Measurements from ENCODE around the gene GRAP2. TPM values are rescaled to one million over a fixed set of nuclear protein-coding genes. Genes with fewer than 3 reads are reported as not detected.

Gene GRAP2
- total RNA-seq, 1 experiment from 2014 or later: 0.42 TPM

GRCh38 chr22:39852799-39853198 is 48.1 kb upstream of the GRAP2 start:
- BruUV-seq (replicated peaks): no TSS peak
- no peak overlapping the region for H3K4me2 ChIP-seq (ENCODE audit: low read length)
- H3K4me3 ChIP-seq (replicated peaks in 1 of 2; ENCODE audit: low read depth in 1 of 2, low read length in 2 of 2): no peak overlapping the region
- no peak overlapping the region for H3K27ac ChIP-seq (ENCODE audit: low read depth, low read length)
- DNase-seq (ENCODE audit: low read depth, low spot score) (no peak), ATAC-seq (no peak)
- no peaks in the 10 kb centered on the region for H3K9me2 ChIP-seq (ENCODE audit: insufficient read depth)
- H3K36me3 ChIP-seq (ENCODE audit: control insufficient read depth in 1 of 2, insufficient read depth in 2 of 2, low read length in 2 of 2): no peaks in the 10 kb centered on the region
- H3K9ac ChIP-seq (ENCODE audit: low read length): no peak overlapping the region
- H4K20me1 ChIP-seq (ENCODE audit: insufficient read depth): no peaks in the 10 kb centered on the region
- peaks cover 0 to 1% of the 10 kb centered on the region in 2 experiments; a peak in 1 of 4 replicates for H3K4me1 ChIP-seq (ENCODE audit: control insufficient read depth in 1 of 2, insufficient read depth in 2 of 2, low read length in 2 of 2)
- CTCF ChIA-PET: no interaction called here
- POLR2A ChIA-PET: no interaction called here
- peaks cover 53% of the 10 kb centered on the region for H3K27me3 ChIP-seq (ENCODE audit: insufficient read depth, low read length)
- TF ChIP-seq FOSL1 (IDR thresholded peaks at IDR 0.05; ENCODE audit: low read depth) (no peak), EZH2phosphoT487 (IDR thresholded peaks at IDR 0.05; ENCODE audit: borderline replicate concordance) (no peak), SRF (IDR thresholded peaks at IDR 0.05; ENCODE audit: low read depth) (no peak), YY1 (IDR thresholded peaks at IDR 0.05; ENCODE audit: extremely low read depth, insufficient replicate concordance, low read depth, low read length) (no peak), CEBPB (IDR thresholded peaks at IDR 0.05; ENCODE audit: low read depth) (no peak), EGR1 (IDR thresholded peaks at IDR 0.05; ENCODE audit: low read depth) (no peak), ATF3 (IDR thresholded peaks at IDR 0.05) (no peak), ZFX (IDR thresholded peaks at IDR 0.05) (no peak), ELF1 (IDR thresholded peaks at IDR 0.05; ENCODE audit: borderline replicate concordance, low read depth) (no peak), REST (IDR thresholded peaks at IDR 0.05; ENCODE audit: low read depth) (no peak), CBX3 (IDR thresholded peaks at IDR 0.05; ENCODE audit: low read depth) (no peak), POLR2A (IDR thresholded peaks at IDR 0.05; ENCODE audit: borderline replicate concordance, extremely low read depth, insufficient read depth, insufficient read length) (no peak), RAD21 (IDR thresholded peaks at IDR 0.05; ENCODE audit: low read depth) (no peak), CTCF (IDR thresholded peaks at IDR 0.05 in 2 of 3, conservative IDR thresholded peaks at IDR 0.05 in 1 of 3; ENCODE audit: borderline replicate concordance in 1 of 3, insufficient read depth in 1 of 3, low read depth in 2 of 3, low read length in 2 of 3) (no peak), SP1 (IDR thresholded peaks at IDR 0.05; ENCODE audit: low read depth) (no peak), EZH2 (IDR thresholded peaks at IDR 0.05) (no peak)
- H2AFZ ChIP-seq (ENCODE audit: low read depth, low read length, poor library complexity, severe bottlenecking): no peak overlapping the region
- H3K79me2 ChIP-seq (ENCODE audit: insufficient read depth, low read length): no peaks in the 10 kb centered on the region
- H3K9me3 ChIP-seq (ENCODE audit: control insufficient read depth in 1 of 2, insufficient read depth in 1 of 2, low read depth in 1 of 2, low read length in 2 of 2): no peaks in the 10 kb centered on the region
- intact Hi-C loops (cut with micrococcal nuclease): no loop called here
- RAD21 ChIA-PET (ENCODE audit: low non-redundant PET in 1 of 2, low total read pairs in 2 of 2, uncharacterized antibody in 2 of 2, unreplicated experiment in 2 of 2): no interaction called here
